Dedifferentiated amniotic fluid mesenchymal stem cell (primary cell): Measurements from ENCODE around the gene TRAPPC2L.
"Not testable (repeated sequence)": the region's sequence is repeated elsewhere in the genome, so short reads cannot be mapped to it uniquely, and the experiment has no call there.

Experiments
- DNase-seq: peaks from one replicate; pipeline ENCODE4 v3.0.0-alpha.2; 2016; ENCODE audit errors: extremely low spot score

Gene TRAPPC2L

DNA sequence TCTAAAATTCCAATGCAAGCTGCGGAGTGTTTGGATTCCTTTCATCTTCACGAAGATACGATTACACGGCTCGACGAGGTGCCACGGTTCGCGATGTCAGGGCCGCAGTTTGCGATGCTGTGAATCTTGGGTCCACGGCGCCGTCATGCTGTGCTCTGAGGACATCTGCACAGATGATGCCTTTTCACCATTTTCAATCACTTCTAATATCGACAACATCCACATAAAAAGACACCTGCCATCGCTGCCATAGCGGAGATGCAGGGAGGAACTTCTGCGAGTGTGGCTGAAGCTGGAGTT, 38.4 kb upstream of the TRAPPC2L start:
- DNase-seq = no peak

DNA sequence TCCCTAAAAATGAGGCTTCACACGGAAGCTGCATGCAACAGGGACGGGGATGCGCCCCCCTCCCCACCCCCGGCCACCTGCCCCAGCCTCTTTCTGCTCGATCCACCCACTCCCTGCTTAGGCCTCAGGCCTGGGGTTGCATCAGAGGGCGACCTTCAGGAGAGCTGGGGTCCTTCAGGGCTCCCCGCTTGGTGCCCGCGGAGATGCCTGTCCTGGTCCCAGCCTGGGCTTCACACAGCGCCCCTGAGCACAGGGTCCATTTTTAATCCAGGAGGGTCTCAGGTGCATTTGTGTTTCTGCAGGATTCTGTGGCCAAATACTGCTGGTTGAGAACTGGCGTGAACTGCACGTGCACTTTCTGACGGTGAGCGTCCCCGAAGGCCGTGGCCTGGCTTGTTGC, 37.8 kb upstream of the TRAPPC2L start:
- no peak for DNase-seq

DNA sequence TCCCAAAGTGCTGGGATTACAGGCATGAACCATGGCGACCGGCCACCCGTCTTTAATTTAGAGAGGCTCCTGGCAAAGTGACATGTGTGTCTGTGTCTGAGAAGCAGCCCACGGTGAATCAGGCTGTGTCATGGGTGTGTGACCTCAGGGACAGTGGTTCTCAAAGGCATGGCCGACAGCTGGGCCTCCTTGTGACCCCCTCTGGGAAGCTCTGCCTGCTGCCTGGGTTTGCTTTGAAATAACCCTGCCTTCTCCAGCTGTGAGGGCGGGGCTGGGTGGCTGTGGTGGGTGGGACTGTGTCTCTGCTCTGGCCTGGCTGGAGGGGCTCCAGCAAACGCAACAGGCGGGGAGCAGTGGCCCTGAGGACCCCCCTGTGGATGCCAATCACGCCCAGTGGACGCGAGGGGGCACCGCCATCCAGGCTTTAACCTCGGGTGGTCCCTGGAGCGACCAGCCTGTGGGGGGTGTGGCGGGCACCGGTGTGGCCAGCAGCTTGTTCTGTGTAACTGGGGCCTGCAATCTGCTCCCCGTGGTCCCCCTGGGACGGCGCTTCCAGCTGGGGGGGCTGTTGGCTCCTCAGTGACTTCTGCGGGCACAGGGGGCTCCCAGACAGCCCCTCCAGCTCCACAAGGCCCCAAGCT, 36.4 kb upstream of the TRAPPC2L start:
- no peak for DNase-seq

DNA sequence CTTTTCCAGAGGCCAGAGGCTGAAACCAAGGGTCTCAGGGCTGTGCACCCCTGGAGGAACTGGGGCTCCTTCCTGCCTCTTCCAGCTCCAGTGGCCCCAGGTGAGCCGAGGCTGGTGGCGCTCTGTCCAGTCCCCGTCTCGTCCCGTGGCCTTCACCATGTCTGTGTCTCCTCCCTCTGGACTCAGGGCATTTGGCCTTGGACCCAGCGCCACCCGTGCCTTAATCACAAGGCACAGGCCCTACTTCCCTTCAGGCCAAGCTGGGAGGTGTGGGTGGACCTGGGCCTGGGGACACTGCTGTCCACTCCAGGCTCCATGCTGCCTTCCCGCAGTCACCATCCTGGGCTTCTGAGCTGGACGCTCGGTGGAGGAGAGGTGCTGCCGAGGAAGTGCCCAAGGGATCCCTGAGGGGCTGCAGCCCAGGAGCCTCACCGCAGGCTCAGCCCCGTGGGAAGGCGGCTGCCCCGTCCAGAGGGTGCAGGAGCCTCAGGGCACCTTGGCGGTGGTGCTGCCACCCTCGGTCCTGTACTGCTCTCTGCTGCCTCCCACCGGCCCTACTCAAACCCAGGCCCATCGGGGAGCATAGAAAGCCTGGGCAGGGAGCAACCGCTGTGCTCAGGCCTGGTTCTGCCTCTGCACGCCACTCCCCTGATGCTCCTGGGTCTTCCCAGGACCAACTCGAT, 35.6 kb upstream of the TRAPPC2L start:
- DNase-seq = no peak

DNA sequence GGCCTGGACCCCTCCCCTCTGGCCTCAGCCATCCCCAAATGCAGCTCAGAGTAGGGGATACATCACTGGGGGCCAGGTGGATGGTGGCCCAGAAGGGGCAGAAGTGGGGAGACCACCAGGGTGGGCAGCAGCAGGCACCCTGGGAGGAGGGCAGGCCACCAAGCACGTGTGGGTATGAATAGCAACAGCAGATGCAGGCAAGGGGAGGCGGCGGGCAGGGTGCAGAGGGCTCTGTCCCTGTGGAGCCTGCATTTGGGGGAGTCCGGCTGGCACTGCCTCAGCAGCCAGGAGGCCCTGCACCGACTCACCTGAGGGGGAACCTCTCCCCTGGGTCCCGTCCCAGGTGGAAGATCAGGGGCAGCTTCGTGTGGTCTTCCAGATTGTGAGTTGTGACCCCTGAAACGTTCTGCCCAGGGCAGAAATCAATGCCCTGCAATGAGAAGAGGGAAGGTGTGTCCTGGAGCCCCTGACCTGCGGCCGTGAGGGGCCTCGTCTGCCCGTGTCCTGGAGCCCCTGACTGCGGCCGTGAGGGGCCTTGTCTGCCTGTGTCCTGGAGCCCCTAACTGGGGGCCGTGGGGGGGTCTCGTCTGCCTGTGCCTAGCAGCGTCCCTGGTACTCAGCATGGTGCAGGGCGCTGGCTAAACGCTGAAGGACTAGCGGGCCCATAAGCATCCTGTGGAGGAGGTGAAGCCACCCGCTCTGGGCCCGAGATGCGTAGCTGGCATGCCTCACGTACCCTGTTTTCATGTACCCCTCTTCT, 34.5 kb upstream of the TRAPPC2L start:
- no peak for DNase-seq

DNA sequence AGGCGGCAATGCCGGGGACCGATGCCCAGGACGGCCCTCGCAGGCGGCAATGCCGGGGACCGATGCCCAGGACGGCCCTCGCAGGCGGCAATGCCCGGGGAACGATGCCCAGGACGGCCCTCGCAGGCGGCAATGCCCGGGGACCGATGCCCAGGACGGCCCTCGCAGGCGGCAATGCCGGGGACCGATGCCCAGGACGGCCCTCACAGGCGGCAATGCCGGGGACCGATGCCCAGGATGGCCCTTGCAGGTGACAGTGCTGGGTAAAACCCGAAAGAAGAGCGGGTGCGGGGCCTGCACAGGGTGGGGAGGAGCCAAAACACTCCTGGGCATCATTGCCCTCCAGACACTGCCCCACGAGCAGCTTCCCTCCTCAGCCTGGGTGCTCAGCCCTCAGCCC, 33.3 kb upstream of the TRAPPC2L start:
- DNase-seq = not testable (repeated sequence)

DNA sequence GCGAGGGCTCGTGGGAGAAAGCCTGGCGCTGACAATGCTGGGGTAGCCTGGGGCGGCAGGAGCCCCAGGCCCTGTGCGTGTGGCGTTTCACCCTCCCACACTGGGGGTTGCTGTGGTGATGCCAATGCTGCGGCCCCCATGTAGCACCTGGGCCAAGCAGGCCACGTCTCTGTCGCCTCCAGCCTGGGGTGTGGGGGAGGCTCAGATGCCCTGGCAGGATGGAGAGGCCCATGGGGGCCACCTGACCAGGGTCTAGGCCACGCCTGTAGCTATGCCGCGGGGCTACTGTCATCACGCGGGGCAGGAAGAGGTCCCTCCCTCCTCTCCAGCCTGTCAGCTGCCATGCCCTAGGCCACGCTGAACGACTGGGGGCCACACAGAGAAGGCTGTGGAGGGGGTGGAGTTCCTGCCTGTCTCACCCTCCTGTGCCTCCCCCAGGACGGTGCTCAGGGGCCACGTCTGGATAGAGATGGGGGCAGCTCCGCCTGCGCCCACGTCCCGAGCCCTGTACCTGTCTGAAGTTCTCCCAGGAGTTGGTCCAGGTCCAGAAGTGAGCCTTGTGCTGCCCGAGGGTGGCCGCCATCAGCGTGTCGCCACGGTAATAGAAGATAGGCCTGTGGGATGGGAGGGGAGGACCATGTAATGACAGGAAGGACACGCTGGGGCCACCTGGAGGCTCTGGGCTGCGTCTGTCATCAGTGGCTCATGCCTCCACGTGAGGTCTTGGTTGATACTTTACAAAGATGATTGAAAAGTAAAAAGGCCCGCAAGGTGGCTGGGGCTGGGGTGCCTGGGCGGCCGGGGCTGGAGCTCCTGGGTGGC, 32.5 kb upstream of the TRAPPC2L start:
- no peak for DNase-seq

DNA sequence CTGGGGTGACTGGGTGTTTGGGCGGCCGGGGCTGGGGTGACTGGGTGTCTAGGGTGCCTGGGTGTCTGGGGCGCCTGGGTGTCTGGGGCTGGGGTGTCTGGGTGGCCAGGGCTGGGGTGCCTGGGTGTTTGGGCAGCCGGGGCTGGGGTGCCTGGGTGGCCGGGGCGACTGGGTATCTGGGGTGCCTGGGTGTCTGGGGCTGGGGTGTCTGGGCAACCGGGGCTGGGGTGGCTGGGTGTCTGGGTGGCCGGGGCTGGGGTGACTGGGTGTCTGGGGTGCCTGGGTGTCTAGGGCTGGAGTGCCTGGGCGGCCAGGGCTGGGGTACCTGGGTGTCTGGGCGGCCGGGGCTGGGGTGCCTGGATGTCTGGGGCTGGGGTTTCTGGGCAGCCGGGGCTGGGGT, 31.8 kb upstream of the TRAPPC2L start:
- no peak for DNase-seq

DNA sequence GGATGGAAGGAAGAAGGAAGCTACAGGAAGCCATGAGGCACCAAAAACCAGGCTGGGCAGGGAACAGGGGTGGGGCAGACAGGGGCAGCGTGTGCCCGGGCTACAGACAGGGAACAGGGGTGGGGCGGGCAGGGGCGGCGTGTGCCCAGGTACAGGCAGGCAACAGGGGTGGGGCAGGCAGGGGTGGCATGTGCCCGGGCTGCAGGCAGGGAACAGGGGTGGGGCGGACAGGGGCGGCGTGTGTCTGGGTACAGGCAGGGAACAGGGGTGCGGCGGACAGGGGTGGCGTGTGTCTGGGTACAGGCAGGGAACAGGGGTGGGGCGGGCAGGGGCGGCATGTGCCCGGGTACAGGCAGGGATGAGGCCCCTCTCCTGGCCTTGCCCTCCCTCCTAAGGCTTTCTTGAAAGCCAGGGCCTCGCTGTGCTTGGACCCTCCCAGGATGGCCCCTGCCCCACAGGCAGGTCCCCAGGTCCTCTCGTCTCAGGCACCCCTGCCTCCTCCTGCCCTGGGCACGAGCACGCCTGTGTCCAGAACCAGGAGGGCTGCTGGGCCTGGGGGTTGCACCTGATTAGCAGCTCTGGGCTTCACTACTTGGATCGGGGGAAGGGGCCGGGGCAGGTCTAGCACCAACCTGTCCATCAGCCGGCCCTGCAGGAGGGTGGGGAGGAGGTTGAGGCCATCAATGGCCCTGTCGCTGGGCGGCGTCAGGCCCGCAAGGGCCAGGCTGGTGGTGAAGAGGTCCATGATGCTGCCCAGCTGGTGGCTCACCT, 30.7 kb upstream of the TRAPPC2L start:
- DNase-seq = no peak

DNA sequence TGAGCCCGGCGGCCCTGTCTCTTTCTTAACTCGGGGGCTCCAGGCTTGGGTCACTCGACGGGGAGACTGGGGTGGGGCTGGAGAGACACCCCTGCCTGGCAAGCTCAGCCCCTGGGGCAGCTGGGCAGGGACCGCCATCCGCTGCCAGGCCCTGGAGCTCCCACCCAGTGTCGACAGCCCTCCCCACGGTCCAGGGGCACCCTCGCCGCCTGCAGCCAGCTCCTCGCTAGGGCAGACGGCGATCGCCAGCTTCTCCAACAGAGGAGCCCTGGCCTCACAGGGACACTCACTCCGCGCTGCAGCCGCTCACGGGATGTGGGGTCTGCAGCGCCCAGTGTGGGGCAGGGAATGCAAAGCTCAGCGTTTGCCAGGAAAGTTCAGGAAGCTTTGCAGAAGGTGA, 29.2 kb upstream of the TRAPPC2L start:
- DNase-seq = no peak

DNA sequence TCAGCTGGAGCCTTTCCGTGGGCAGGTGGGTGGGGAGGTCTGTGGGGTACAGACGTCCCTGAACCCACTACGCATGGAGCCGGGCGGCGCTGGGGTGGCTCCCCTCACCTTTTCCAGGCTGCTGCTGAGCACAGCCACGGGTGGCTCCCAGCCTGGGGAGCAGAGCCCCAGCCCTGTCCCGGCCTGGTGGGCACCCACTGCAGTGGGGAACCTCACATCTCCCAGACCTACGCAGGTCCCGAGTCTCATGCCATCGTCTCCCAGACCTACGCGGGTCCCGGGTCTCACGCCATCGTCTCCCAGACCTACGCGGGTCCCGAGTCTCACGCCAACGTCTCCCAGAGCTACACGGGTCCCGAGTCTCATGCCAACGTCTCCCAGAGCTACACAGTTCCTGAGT, 28.2 kb upstream of the TRAPPC2L start:
- no peak for DNase-seq

DNA sequence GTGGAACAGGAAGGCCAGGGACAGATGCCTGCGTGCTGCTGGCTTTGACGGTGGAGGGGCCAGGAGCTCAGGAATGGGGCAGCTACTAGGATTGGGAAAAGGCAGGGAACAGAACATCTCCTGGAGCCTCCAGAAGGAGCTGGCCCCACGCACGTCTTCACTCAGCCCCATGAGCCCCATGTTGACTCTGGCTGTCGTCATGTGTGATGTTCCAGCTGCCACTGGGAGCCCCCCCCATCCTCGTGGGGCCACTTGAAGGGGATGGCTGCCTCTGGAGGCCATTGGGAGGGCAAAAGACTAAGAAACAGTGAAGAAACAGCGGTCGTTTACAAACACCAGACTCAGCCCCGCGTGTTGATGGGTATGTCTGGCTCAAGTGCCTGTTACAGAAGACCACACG, 26.7 kb upstream of the TRAPPC2L start:
- DNase-seq = no peak

DNA sequence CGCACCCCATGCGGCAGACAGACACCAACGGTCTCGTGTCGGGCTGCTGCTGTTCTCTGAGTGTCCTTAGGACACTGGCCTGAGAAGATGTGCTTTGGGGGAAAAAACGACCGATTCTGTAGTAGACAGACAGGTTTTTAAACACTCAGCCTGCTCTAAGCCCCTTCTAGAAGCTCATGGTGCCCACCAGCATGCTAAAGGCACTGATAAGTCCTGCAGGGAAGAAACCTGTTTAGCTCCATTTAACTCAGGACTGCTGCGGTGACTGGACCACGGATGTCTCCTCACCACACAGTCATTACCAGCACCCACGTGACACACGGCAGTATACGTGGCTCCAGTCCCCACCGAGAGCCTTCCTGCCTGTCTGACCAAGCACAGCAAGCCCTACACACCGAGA, 26.1 kb upstream of the TRAPPC2L start:
- DNase-seq = no peak

DNA sequence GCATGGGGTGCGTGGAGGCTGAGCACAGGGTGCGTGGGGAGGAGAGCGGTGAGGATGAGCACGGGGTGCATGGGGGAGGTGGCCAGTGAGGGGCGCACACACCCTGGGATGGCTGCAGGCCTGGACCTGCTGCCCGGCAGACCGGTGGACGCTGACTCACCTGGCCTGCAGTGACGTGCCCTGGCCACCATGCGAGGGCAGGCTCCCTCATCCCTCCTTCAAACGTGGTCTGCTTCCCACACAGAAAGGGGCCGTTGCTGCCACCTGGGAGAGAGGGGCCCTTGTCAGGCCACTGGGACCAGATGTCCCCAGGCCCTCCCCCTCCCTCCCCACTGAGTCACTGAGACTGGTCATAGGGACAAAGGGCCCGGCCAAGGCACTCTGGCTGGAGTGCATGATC, 25.1 kb upstream of the TRAPPC2L start:
- no peak for DNase-seq

DNA sequence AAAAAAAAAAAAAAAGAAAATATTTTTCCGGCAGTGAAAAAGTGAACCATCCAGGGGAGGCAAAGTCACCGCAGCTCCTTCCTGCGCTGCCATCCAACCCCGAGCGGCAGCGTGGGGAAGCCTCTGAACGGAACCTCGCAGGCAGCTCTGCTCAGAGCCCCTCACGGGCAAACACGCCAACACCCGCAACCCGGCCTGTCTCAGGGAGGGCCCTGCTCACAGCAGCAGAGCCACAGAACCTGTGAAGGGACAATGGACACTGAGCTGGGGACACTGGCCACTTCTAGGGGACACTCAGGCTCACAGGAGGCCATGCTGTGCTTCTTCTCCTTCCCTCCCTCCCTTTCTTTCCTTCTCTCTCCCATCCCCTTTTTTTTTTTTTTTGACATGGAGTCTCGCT, 23.8 kb upstream of the TRAPPC2L start:
- DNase-seq = no peak

DNA sequence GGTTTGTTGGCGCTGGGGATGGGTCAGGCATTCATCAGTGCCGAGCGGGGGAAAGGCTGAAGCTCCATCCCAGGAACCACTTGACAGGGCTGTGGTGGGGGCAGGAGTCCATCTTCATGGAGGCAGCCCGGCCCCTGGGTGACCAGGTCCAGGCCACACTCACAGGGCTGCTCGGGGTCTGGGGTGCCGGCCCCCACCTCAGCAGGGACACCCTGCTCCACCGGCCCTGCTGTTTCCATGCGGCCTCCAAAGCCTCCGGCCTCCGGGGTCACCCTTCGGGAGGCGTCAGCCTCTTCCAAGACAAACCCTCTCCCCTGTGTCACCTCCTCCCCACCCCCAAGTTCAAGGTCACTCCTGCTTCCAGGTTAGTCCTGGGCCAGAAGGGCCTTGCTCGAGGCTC, 22.3 kb upstream of the TRAPPC2L start:
- DNase-seq = no peak

DNA sequence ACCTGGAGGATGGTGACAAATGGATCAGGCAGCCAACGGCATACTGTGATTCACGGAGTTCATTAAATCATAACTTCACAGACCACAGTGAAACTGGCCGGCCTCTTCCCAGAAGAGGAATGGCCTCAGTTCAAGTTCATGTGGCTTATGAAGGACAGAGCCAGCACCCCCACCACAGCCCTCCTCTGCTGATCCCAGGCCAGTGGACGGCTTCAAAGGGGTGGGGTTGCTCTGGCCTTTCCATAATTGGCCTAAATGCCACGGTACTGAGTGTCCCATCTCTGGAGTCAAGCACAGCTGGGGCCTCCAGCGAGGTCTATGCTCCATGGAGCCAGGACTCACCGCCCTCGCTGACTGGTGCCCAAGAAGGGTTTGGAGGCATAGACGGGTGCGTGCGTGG, 21.5 kb upstream of the TRAPPC2L start:
- DNase-seq = no peak

DNA sequence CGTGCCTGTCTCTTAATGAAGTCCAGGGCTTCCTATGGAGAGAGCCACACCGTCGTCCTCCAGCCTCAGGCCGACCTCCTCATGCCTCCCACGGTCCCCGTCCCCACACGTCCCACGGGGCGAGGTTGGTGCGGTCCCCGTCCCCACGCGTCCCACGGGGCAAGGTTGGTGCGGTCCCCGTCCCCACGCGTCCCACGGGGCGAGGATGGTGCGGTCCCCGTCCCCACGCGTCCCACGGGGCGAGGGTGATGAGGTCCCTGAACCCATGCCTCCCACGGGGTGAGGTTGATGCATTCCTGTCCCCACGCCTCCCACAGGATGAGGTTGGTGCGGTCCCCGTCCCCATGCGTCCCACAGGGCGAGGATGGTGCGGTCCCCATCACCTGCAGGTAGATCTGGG, 21.1 kb upstream of the TRAPPC2L start:
- DNase-seq = no peak

DNA sequence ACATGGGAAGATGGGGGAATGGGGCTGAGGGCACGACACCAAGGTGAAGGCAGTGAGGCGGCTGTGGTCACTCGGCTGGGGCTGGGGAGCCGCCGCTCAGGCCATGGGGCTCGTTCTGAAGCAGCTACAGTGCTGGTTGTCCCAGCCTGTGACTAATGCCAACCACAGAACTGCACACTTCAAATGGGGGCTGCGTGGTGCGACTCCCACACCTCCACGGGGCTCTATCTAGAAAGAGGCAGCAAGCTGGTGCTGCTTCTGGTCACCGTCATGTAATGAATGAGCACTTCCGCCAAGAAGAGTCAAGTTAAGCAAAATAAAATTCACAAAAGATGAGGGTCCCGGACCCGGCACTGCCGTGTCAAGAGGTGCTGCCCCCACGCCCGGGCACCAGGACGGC, 20.1 kb upstream of the TRAPPC2L start:
- DNase-seq = no peak

DNA sequence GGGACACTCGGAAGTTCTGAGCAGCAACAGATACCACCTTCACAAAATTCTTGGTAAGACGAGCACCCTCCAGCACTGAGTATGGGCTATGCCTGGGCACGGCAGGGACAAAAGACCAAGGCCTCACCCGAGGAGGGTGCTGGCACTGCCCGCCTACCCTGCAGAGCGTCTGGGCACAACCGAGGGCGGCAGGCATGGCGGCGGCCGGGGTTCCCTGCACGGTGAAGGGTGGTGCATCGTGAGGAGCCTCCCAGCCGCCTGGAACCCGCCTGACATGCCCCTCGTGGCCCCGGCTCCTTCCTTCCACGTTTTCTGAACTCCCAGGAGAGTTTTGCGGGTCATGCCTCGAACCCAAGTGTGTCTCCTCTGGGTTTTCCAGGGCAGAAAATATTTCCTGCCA, 19.1 kb upstream of the TRAPPC2L start:
- DNase-seq = no peak

DNA sequence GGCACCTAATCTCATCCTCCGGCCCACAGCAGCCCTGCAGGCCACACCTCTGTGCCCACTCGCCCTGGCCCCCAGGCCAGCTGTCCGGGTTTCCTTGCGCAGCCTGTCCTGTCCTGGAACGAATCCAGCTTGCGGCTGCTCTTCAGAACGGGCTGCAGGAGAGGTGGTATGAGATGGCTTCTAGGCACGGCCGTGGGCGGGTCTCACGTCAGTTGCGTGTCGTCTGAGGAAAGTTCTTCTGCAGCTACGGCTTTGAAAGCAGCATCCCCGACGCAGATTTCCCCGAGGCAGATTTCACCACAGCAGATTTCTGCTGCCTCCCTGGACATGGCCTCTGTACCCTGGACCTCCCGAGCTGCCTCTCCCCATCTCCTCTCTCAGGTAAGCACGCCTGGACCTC, 18.4 kb upstream of the TRAPPC2L start:
- no peak for DNase-seq

DNA sequence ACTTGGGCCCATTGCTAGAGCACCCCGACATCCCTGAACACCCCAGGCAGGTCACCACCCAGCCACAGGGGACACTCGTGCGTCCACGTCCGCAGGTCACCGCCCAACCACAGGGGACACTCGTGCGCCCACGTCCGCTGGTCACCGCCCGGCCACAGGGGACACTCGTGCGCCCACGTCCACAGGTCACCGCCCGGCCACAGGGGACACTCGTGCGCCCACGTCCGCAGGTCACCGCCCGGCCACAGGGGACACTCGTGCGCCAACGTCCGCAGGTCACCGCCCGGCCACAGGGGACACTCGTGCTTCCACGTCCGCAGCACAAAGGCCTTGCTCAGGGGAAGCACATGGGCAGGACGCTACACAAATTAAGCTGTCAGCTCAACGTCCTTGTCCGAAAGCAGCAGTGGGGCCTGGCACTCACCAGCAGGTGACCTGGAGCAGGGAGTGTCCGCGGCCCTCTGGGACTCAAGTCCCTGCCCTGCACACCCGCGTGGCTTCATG, 17.8 kb upstream of the TRAPPC2L start:
- DNase-seq = no peak
